HG03432 (cell line): Measurements from ENCODE around the gene KCTD10.

ENCODE experiments used
- ATAC-seq: cut with Tn5 transposase; IDR thresholded peaks from one replicate; pipeline ENCODE4 v1.9.1; 2021; ENCODE audit warnings: mild to moderate bottlenecking, moderate library complexity; ENCODE audit not compliant: unreplicated experiment

The KCTD10 gene, protein sequence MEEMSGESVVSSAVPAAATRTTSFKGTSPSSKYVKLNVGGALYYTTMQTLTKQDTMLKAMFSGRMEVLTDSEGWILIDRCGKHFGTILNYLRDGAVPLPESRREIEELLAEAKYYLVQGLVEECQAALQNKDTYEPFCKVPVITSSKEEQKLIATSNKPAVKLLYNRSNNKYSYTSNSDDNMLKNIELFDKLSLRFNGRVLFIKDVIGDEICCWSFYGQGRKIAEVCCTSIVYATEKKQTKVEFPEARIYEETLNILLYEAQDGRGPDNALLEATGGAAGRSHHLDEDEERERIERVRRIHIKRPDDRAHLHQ

DNA sequence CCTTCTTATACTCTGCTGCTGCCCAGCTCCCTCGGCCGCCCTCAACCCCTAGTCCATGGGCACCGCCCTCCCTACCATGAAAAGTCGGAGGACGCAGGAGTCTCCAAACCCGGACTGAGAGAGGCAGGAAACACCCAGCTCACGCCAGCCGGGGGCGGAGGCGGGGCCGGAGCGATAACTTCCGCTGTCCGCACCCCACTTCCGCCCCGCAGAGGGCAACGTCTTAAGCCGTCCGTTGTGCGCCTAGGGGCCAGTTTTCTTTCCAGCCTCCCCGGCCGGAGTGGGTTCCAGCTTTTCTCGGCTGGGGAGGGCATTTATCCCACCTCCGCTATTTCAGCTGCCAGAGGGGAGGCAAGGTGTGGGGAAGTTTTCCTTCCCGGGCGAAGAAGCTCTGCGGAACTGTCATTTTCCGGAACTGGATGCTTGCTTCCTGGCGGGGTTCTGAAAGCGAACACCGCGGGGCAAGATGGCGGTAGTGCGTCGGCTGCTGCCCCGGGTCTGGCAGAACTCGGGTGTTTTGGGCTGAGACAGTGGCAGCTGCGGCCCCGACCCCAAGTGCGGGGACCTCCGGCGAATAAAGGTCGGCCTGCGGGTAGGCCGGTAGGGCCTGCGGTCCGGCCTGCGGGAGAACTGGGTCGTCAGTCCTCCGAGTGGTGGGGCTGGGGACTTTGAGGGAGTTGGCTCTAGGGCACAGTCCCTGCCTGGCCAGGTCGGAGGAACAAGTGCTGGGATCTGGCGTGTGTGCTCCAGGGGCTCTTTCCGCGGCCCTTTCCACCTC lies at the start of gene KCTD10, which contains the start of gene UBE3B:
TSS of gene KCTD10 (minus strand) at position 116 of the 778 bp plus-strand sequence. CDS start at position 78, 38 bp downstream.
TSS of gene UBE3B (plus strand) at position 450 of the 778 bp plus-strand sequence. CDS start 5,918 bp downstream, outside the sequence.
- ATAC-seq: peak; percentile 93

DNA sequence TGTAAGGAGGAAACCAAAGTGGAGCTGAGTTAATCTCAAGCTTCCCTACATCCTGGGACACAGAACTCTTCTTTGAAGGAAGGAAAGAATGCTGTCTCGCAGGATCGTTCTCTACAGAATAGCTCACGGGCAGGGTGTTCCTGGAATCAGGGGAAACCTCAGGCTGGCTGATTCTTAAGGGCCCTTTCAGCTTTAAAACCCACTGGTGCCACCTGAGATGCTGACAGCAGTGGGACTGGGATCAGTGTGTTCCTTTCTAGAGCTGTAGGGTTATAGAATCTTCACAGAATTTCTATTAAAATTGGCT lies 48.1 kb upstream of the KCTD10 start:
- ATAC-seq: no peak

DNA sequence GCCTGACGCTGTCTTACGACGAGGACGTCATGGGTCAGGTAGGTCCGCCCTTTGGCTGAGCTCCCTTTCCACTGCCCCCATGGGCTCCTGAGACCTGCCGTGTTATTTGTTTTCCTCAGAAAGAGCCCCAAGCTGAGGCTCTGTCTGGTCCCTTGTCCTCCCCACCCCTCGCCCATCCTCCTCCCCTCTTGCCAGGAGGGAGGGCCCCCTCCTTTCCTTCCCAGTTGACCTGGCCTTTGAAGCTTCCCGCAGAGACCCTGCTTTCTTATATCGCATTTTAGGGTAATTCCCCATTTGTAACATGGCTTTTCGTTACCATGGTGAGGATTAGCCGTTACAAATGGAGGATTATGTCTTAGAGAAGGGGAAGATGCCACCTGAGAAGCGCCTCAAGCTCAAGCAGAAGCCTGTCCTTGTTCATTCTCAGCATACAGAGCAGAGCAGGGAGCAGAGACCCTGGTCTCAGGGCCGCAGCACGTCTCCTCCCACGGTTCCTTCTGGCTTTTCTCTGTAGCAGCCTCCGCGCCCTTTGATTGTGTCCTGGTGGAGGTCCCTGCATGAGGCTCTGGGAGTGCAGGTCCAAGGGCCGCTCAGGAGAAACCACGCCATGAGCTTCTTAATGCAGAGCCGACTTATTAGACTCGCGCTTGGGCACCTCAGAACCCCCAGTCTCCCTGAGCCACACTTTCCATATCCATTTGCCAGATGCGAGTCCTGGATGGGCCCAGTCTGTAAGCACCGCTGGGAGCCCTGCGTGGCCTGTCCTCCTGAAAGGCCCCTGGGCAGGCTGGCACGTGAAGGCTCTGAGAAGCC lies 47.6 kb upstream of the KCTD10 start:
- no peak for ATAC-seq

DNA sequence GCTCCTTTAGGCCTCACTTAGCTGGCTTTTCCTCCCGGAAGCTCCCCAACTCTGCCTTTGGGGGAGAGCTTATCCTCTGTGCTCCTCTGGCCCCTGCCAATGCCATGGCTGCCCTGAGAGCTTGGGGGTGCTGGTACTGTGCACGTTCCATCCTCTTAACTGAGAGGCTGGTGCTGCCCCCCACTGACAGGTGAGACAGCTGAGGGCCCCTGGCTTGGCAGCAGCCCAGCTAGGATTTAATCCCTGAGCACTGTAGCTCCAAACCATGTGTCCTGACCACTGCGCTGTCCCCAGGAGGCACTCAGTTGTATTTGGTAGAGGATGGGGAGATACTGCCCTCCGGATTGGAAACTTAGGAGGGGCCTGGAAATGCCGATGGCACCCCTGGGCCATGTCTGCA lies 46.4 kb upstream of the KCTD10 start:
- ATAC-seq: no peak

DNA sequence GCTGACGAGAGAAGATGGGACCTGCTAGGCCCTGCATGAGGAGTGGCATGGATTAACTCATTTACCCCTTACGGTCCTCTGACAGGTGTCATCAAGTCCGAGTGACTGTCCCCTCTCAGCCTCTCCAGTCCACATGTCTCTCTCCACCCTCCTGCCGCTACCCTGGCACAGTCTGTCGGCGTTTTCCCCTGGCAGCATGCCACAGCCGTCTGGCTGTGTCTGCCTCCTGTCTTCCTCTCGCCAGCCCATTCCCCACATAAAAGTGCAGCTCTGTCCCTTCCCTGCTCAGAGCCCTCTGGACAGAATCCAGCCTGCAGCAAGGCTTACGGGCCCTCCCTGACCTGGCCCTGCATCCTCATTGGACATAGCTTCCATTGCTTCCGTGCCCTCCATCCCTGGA lies 46.0 kb upstream of the KCTD10 start:
- ATAC-seq: no peak

DNA sequence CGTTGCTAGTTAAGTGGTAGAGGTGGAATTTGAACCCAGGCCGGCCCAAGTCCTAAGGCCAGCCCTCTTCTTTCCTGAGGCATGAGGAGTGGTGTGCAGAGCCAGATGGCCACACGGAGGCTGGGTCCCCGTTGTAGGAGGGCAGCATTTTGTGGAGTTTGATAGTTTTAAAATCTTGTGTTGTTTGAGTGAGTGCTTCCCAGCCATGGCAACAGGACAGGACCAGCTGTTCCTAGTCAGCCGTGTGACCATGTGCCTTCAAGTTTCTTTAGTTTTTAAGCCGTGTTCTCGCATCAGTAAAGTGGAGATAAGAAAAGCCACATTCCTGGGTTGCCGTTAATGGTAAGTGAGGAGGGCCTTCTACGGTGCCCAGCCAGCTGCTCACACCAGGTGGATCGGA lies 44.7 kb upstream of the KCTD10 start:
- no peak for ATAC-seq

DNA sequence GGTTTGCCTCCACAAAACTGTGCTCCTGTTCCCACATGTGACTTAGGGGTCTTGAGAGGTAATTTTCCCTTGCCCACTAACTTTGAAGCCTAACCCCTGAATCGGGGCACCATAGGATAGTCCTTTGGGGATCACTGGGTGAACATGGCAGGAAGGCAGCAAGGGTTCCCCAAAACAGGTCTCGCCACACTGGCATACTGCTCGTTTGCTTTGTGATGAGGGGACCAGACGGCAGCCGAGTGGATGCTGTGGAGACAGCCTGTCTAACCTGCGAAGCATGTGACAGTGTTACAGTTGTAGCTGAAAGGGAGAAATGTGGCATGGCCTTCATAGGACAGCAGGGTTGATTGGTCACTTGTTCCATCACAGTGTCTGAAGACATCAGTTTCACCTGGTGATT lies 42.7 kb upstream of the KCTD10 start:
- no peak for ATAC-seq

DNA sequence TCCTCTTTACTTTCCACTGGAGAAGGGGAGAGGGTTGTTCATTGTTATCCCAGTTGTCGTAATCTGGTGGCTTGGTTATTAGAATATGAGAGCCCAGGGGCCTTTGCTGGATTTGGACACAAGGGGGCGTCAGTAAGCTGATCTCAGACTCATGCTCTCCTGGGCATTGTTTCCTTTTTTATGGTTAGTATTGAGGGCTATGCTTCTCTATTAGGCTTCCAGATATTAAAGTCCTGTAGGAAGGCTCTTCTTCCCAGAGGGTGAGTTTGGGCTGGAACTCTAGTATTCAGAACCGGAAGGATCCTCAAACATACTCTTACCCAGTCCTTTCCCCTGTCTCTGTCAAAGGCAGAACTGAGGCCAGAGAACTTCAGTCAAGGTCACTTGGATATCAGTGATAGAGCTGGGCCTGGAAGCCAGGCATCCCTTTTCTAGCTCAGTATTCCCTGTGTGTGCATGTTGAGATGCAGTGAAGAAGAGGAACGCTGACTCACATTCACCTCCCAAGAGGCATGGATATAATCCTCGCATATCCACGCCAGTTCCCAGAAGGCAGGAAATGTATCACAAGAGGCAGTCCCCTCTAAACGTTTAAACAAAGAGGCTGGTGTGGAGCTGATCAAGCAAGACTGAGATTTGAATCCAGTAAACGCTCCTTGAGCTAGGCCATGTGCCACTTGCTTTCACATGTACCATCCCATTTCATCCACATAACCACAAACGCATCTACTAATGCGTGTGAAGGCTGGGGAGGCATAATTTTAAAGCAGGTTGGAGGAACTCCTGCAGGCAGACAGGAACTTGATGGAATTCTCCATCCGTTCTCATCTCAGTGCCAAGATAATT lies 41.9 kb upstream of the KCTD10 start:
- ATAC-seq: no peak

DNA sequence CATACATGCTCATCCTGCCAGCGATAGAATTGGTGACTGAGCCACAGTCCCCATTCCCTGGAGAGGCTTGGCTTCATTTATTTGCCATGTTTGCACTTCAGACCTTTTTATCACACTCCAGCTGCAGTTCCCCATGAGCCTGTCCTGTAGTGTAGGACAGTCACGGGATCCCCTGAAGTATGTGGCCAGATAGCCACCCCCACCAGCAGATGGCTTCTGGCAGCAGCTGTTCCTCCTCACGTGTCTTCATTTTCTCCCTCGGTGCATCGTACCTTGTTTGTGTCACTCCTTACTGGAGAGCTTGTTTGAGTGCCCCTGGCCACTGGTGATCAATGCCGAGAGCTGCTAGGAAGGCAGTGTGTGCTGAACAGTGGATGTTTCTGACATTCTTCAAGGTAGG lies 40.5 kb upstream of the KCTD10 start:
- no peak for ATAC-seq

DNA sequence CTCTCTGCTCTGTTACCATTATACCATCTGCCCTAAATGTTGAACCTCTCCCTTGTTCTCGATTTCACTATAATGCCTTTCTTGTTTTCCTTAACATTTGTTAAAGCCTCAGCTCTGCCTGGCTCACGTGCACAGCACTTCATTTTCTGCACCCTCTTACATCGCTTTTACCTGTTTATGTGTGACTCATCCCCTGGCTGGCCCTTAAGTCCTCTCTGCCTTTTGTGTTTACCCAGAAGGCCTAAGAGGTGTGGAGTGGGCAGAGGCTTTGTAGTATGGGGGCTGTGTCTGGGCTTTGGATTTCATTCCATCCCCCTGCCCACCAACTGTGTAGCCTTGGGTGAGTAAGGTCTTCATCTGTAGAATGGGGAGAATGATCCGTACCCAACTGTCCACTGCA lies 36.9 kb upstream of the KCTD10 start:
- no peak for ATAC-seq

DNA sequence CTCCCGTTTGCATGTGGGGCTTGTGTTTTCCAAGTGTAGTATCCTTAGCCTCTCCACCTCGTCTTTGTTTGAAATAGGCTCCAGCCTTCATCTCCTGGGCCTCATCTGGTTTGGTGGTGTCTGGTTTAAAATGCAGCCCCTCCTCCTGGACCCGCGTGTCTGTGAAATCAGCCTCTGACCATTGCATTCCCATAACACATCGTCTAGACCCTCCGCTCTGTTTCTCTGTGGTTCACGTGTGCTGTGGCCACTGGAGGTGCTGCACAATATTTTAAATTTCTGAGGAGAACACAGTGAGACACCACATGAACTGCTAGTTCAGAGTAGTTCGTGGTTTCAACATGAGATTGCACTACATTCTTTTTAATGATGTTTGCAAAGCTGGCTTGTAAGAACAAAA lies 36.0 kb upstream of the KCTD10 start:
- ATAC-seq: no peak

DNA sequence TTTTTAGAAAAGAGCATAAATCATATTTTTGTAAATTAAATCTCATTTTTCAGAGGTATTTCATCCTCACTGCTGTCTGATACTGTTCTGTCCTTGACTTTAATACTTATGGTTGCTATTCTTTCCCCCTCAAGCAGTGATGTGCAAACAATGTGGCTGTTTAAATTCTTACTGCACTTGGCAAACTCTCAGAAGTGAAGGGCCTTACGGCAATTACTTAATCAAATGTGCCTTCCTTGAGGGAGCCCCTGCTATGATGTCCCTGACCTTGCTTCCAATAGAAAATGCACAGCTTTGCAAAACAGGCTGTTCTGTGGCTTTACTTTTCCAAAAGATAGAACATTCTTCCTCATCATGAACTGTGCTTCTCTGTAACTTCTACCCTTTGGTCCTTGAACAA lies 35.5 kb upstream of the KCTD10 start:
- no peak for ATAC-seq

DNA sequence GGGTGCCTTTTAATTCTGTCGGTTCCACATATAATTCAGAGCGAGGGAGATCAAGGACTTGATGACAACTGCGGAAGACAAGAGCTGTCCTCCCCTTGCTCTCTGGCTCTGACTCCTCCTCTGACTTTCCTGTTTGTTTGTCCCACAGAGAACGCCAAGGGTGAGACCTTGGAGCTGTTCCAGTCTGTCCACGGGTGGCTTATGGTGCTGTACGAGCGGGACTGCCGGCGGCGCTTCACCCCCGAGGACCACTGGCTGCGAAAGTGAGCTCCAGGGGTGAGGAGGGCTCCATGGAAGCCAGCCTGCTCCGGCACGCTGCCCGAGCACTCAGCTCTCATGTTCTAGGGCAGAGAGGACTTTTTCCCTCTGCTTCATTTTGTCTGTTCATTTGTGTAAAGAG lies 33.1 kb upstream of the KCTD10 start:
- no peak for ATAC-seq

DNA sequence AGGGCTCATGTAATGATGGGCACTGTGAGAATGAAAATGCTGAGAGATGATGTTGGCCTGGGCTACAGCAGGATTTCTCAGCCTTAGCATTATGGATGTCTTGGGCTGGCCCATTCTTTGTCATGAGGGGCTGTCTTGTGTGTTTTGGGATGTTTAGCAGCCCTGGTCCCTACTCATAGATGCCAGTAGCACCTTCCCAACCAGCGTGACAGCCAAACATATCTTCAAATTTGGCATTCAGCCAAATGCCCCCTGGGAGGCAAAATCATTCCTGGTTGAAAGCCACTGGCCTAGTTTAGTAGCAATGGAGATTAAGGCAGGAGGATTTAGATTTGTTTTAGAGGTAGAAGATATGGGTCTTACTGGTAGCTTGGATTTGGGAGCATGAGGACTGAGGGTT lies 27.0 kb upstream of the KCTD10 start:
- no peak for ATAC-seq

DNA sequence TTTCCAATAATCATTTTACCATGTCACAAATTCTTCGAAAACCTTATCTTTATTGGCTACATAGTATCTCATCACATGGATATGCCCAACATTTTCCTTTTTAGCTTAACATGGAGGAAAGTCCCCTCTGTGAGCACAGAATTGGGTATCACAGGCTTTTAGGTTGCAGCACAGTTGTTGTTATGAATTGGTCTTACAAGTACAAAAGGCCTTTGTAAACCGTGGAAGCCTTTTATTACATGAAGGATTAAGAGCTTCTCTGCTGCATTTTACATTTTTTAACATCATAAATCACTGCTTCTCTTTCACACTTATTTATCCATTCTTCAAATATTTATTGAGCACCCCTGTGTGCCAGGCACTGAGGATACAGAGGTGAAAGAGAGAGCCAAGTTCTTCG lies 26.5 kb upstream of the KCTD10 start:
- no peak for ATAC-seq

DNA sequence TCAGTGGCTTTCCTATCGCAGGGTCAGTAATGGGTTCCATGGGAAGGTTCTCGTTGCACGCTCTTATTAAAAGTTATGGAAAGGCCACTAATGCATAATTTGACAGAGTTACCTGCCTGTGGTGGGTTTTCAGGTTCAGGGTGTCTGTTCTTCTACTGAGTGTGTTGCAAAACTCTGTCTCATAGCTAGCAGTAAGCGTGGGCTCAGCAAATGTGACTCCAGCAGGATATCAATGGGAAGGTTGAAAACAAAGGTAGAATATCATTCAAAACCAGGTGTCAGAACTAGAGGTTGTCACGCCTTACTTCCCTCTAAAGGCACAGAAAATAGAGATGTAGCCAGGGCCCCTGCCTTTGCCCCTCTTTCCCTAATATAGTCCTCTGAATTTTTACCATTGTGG lies 25.2 kb upstream of the KCTD10 start:
- no peak for ATAC-seq

DNA sequence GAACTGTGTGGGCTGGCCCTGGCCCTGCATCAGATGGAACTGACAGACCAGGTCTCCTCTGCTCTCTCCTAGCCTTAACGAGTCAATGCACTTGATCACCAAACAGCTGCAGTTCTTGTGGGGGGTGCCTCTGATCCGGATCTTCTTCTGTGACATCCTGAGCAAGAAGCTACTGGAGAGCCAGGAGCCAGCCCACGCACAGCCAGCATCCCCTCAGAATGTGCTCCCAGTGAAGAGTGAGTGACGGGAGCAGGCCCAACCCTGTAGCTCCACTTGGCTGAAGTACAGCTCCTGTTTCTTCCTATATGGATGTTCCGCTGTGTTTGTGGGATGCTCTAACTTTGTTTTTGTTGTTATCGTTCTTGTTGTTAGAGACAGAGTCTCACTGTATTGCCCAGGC lies 24.2 kb upstream of the KCTD10 start:
- no peak for ATAC-seq

DNA sequence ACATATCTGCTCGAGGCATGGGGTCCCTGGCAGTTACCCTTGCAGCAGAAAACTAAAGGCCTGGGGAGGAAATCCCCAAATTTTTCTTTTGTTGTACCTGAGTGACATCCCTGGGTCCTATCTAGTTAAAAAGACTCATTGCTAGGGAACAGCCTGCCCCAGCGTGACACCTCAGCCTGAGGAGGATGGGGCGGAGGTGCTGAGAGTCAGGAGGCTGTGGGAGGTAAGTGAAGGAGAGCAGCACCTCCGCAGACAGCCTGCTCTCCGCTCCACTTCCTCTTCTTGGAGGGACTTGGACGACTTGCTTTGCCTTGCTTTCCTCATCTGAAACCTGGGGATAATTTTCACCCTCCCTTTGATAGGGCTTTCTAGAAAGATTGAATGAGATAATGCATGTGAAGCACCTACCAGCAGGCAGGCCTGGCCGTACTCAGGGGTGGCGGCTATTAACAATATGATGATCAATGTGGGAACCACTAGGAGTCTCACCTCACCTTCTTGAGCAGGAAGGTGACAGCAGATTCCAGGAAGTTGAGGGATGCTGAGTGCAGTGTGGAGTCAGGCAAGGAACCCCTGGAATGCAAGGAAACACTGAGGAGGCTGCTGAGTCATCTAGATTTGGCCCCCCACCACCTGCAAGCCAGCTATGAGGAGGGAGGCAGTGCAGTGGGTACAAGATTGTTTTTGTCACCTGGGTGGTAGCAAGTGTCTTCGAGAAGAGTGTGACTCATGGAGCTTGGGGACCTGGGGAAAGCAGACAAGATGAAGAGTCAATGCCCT lies 23.5 kb upstream of the KCTD10 start:
- ATAC-seq: no peak

DNA sequence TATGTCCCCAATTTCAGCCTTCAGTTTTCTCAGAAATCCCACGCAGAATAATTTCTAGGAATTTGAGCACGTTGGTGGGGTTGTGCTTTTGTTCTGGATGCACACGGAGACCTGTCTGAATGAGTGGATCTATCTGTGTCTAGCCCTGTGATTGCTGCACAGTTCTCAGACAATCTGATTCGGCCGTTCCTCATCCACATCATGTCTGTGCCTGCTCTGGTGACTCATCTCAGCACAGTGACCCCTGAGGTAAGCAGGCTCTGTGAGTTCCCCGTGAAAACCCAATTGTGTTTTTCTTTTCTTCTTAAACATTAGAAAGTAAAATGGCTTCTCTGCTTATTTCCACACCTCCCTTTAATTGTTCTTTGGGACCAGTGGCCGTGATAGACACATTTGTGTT lies 20.6 kb upstream of the KCTD10 start:
- ATAC-seq: no peak

DNA sequence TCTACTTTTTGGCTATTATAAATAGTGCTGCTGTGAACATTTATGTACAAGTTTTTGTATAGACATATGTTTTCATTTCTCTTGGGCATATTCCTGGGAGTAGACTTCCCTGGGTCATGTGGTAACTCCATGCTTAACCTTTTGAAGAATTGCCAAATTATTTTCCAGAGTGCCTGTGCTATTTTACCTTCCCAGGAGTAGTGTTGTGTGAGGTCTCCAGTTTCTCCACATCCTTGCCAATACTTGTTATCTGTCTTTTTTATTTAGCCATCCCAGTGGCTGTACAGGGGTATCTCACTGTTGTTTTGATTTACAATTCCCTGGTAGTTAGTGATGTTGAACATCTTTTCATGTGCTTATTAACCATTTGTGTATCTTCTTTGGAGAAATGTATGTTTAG lies 19.2 kb upstream of the KCTD10 start:
- no peak for ATAC-seq
